Aorta (tissue), 5 donors: ENCODE data around the gene DPAGT1. TPM values are rescaled to one million over a fixed set of nuclear protein-coding genes. Genes with fewer than 3 reads are reported as not detected.
A peak's percentile ranks its signal among the peaks of the same experiment; 100 is the strongest.

Source experiments
- ATAC-seq: fragments of 200-7000 bp; cut with Tn5 transposase; one replicate; pipeline ENCODE4 v1.9.1; 2022; ENCODE audit warnings: moderate library complexity; ENCODE audit not compliant: low FRiP score
- DNase-seq, 2 donors: peaks; one replicate each; pipeline ENCODE4 v3.0.0-alpha.2; 2020
- H3K27ac ChIP-seq, 2 donors: one replicate each; pipeline ENCODE4 v1.5.1; 2013; ENCODE audit warnings: low read length in 2 of 2, mild to moderate bottlenecking in 2 of 2, moderate library complexity in 2 of 2, control low read depth in 1 of 2, inconsistent platforms in 1 of 2, low read depth in 1 of 2
- H3K27me3 ChIP-seq, 2 donors: one replicate each; pipeline ENCODE4 v1.6.1; 2013; ENCODE audit warnings: control low read depth in 1 of 2, low read length in 1 of 2, mild to moderate bottlenecking in 1 of 2, moderate library complexity in 1 of 2; ENCODE audit not compliant: insufficient read depth in 2 of 2, control insufficient read depth in 1 of 2
- H3K36me3 ChIP-seq, 2 donors: one replicate each; pipeline ENCODE4 v1.6.1; 2013; ENCODE audit warnings: control low read depth in 1 of 2, low read length in 1 of 2, mild to moderate bottlenecking in 1 of 2; ENCODE audit not compliant: insufficient read depth in 2 of 2, control insufficient read depth in 1 of 2
- H3K4me1 ChIP-seq, 2 donors: one replicate each; pipeline ENCODE4 v1.6.1; 2013; ENCODE audit warnings: low read length in 2 of 2, control low read depth in 1 of 2, mild to moderate bottlenecking in 1 of 2, moderate library complexity in 1 of 2; ENCODE audit not compliant: insufficient read depth in 2 of 2, control insufficient read depth in 1 of 2
- H3K4me3 ChIP-seq, 2 donors: one replicate each; pipeline ENCODE4 v1.5.1; 2013; ENCODE audit warnings: low read length in 2 of 2, control low read depth in 1 of 2, mild to moderate bottlenecking in 1 of 2
- H3K9me3 ChIP-seq: one replicate; pipeline ENCODE4 v1.6.1; 2013; ENCODE audit warnings: mild to moderate bottlenecking, low read length; ENCODE audit not compliant: control insufficient read depth
- WGBS, 2 donors: extraction: QIAGEN DNeasy Blood & Tissue Kit; methylation state at CpG; one replicate each; pipeline ENCODE4 v1.1.7; 2013; 5-methylcytosine and 5-hydroxymethylcytosine counted together
- intact Hi-C, 2 donors: fragments of 100-400 bp; cut with DNase I; formaldehyde crosslinking; loops; one replicate each; pipeline versions ENCODE4 v1.14.2 to v1.15.0; 2022
- polyA plus RNA-seq, 2 donors: library from polyadenylated mRNA; stranded (reverse); fragments of 200-250 nt; gene quantifications; one replicate each; pipeline ENCODE4 v1.2.3, GENCODE V29; 2013
- total RNA-seq, 2 donors: library from RNA; stranded (reverse); fragmentation: NEBNext Ultra II Directional; extraction: Animal tissue kit (Norgen Biotek cat#: 25700); gene quantifications; one replicate each; pipeline ENCODE4 v1.2.1, GENCODE V29; 2021
- donor health status: healthy with polysubstance abuse.
- donor health status: Bipolar disorder and iron deficiency.
- donor health status: DM: no; HTN: no; CAD: no.
- donor health status: DM: no; HTN: no; CAD: no.
- donor health status: DM: yes; HTN: yes; CAD: no.

DPAGT1 gene
- total and polyA plus RNA-seq, 4 donors = 7.3 to 41.8 (median 21.9) TPM

- peak in 1 of 2 donors; percentile 40 for DNase-seq
- Histone ChIP-seq H3K4me3 (no peak overlapping the region), H3K27ac (no peak overlapping the region), H3K27me3 (no peaks in the 10 kb centered on the region), H3K36me3 (peaks cover 0 to 8% of the 10 kb centered on the region in 2 donors), H3K4me1 (peaks cover 0 to 2% of the 10 kb centered on the region in 2 donors), H3K9me3 (no peaks in the 10 kb centered on the region)
- 86 to 92% methylated on average over 12 of the region's 12 CpGs for WGBS, 2 donors
- intact Hi-C loops = no loop called here
- ATAC-seq = no peak
Observed at GRCh38 chr11:119112314-119113020, 10.8 kb upstream of the DPAGT1 start.

GRCh38 chr11:119111361-119111925 is 9.8 kb upstream of the DPAGT1 start:
- H3K4me3 ChIP-seq = no peak overlapping the region
- no peak overlapping the region for H3K27ac ChIP-seq
- ATAC-seq (no peak), DNase-seq (peak in 1 of 2 donors; percentile 35)
- WGBS, 2 donors = 90 to 91% methylated on average over 11 of the region's 11 CpGs
- intact Hi-C loops = no loop called here
- H3K27me3 ChIP-seq = no peaks in the 10 kb centered on the region
- peaks cover 0 to 2% of the 10 kb centered on the region in 2 donors for H3K4me1 ChIP-seq
- H3K9me3 ChIP-seq = no peaks in the 10 kb centered on the region
- H3K36me3 ChIP-seq = peaks cover 0 to 8% of the 10 kb centered on the region in 2 donors

- DNase-seq (peak in 1 of 2 donors; percentile 32), ATAC-seq (no peak)
- WGBS, 2 donors = 80 to 83% methylated on average over 10 of the region's 10 CpGs
- Histone ChIP-seq H3K4me1 (peaks cover 0 to 2% of the 10 kb centered on the region in 2 donors), H3K9me3 (no peaks in the 10 kb centered on the region), H3K27ac (no peak overlapping the region), H3K27me3 (no peaks in the 10 kb centered on the region), H3K4me3 (no peak overlapping the region), H3K36me3 (peaks cover 0 to 8% of the 10 kb centered on the region in 2 donors)
- intact Hi-C loops = no loop called here
Observed at GRCh38 chr11:119110439-119110838, 8.8 kb upstream of the DPAGT1 start.

GRCh38 chr11:119109843-119110242 is 8.2 kb upstream of the DPAGT1 start:
- Histone ChIP-seq H3K27me3 (no peaks in the 10 kb centered on the region), H3K36me3 (peaks cover 0 to 8% of the 10 kb centered on the region in 2 donors), H3K4me1 (peaks cover 0 to 2% of the 10 kb centered on the region in 2 donors), H3K4me3 (no peak overlapping the region), H3K27ac (no peak overlapping the region), H3K9me3 (no peaks in the 10 kb centered on the region)
- ATAC-seq (no peak), DNase-seq (peak in 1 of 2 donors; percentile 27)
- intact Hi-C loops = no loop called here
- WGBS, 2 donors = 72 to 83% methylated on average over 3 of the region's 3 CpGs

DNA sequence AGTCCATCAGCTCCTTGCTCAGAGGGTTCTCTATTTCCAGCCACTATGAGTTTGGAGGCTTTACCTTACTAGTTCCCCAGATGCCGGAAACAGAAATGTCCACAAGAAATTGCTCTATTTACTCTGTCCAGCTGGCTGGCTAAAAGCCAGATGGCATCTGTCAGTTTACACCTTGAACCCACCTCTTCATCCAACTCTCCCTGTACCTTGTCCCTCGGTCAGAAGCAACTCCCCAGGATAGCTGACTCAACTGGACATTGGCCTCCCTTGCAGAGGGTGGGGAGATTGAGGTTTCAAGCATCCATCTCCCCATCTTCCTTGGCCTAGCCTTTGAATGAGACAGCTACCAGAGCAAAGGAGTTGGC is 7.2 kb upstream of the DPAGT1 start:
- ATAC-seq (no peak), DNase-seq (peak in 1 of 2 donors; percentile 40)
- Histone ChIP-seq H3K9me3 (no peaks in the 10 kb centered on the region), H3K27ac (no peak overlapping the region), H3K36me3 (peaks cover 0 to 7% of the 10 kb centered on the region in 2 donors), H3K4me3 (no peak overlapping the region), H3K4me1 (peaks cover 0 to 2% of the 10 kb centered on the region in 2 donors), H3K27me3 (no peaks in the 10 kb centered on the region)
- 87 to 92% methylated on average over 2 of the region's 2 CpGs for WGBS, 2 donors
- intact Hi-C loops = no loop called here

DNA sequence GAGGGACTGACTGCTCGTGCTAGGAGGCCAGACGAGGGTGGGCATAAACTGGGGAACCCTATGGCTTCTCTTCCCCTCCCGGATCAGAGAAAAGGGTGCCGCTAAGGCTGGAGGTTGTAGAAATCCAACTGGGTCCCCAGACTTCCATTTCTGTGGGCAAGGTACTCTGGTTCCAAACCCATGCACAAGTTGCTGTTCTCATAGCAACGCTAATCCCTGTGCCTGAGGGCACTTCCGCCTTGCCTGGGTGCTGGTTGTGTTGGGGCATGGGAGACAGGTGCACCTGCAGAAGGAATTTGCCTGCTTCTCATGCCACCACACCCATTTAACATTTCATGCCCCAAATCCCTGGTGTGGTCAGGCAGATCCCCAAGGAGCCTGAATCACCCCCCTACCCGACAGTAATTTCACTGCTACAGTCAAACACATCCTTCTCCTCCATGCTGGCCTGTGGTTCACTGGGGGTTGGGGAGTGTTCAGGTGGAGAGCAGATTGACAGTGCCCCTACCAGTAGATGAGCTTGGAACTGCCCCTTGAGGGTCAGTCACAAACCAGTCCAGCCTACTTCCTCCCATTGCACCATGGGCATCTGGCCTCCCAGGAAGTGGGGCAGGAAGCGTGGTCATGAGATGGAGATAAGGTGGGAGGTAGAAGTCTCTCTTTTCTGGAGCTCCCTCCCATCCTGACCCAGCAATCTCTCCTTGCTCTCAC is 6.6 kb upstream of the DPAGT1 start:
- 20 to 27% methylated on average over 8 of the region's 8 CpGs for WGBS, 2 donors
- ATAC-seq = no peak
- no peaks in the 10 kb centered on the region for H3K27me3 ChIP-seq
- peak overlapping the region; percentile 84 to 95 for H3K4me3 ChIP-seq
- DNase-seq = peak; percentile 50 to 60
- H3K27ac ChIP-seq = no peak overlapping the region
- peaks cover 0 to 5% of the 10 kb centered on the region in 2 donors for H3K36me3 ChIP-seq
- H3K9me3 ChIP-seq = no peaks in the 10 kb centered on the region
- H3K4me1 ChIP-seq = peaks cover 0 to 2% of the 10 kb centered on the region in 2 donors
- intact Hi-C loops = no loop called here

GRCh38 chr11:119107538-119108145 is 6.0 kb upstream of the DPAGT1 start:
- Histone ChIP-seq H3K36me3 (peaks cover 0 to 4% of the 10 kb centered on the region in 2 donors), H3K27ac (peak overlapping the region in 1 of 2 donors; percentile 62), H3K9me3 (no peaks in the 10 kb centered on the region), H3K4me1 (peaks cover 0 to 2% of the 10 kb centered on the region in 2 donors), H3K4me3 (peak overlapping the region; percentile 84 to 95), H3K27me3 (no peaks in the 10 kb centered on the region)
- WGBS, 2 donors = 0 to 1% methylated on average over 42 to 65 of the region's 65 CpGs
- DNase-seq (peak in 1 of 2 donors; percentile 54), ATAC-seq (peak; percentile 1)
- intact Hi-C loops = no loop called here
